Caco-2 (cell line): ENCODE measurements around the gene ZC2HC1C. TPM values are rescaled to one million over a fixed set of nuclear protein-coding genes. Genes with fewer than 3 reads are reported as not detected.

ENCODE experiments used
- BruUV-seq: library from RNA; stranded (reverse); fragments of 400-500 nt; replicated peaks from 2 replicates; lab custom pipeline; 2021; lab: Mats Ljungman, UMichigan
- CTCF ChIA-PET: fragments of 300-600 bp; sonication (Branson Sonifier 250); formaldehyde crosslinking; loops from one replicate; lab custom pipeline; 2022; ENCODE audit warnings: antibody characterized with exemption; lab: Charles Lee
- POLR2A ChIA-PET: fragments of 300-600 bp; sonication (Branson Sonifier 250); formaldehyde crosslinking; loops from one replicate; lab custom pipeline; 2022; ENCODE audit warnings: antibody characterized with exemption; lab: Charles Lee
- DNase-seq, 2 experiments: peaks; one replicate each; pipeline versions ENCODE4 v3.0.0 to v3.0.0-alpha.2; 2020 to 2022
- H3K27me3 ChIP-seq: replicated peaks from 2 replicates; pipeline ENCODE4 v1.6.0; 2011; ENCODE audit warnings: low read length; ENCODE audit not compliant: control insufficient read depth, insufficient read depth
- H3K36me3 ChIP-seq: 2 replicates; pipeline ENCODE4 v1.5.1; 2011; ENCODE audit warnings: low read length; ENCODE audit not compliant: control insufficient read depth, insufficient read depth
- H3K4me1 ChIP-seq: fragments of 250-450 bp; sonication (Bioruptor Pico); 2 replicates; pipeline ENCODE4 v1.5.1; 2020; ENCODE audit warnings: mild to moderate bottlenecking
- H3K4me3 ChIP-seq: 2 replicates; pipeline ENCODE4 v1.5.1; 2011; ENCODE audit warnings: low read depth, mild to moderate bottlenecking, control low read depth, low read length
- H3K9me3 ChIP-seq: fragments of 250-450 bp; sonication (Bioruptor Pico); 2 replicates; pipeline ENCODE4 v1.5.1; 2020; ENCODE audit warnings: mild to moderate bottlenecking, moderate library complexity
- H3K27ac Mint-ChIP-seq: one replicate; pipeline ENCODE4 v1.8.0; 2022; ENCODE audit warnings: mixed read lengths; ENCODE audit not compliant: unreplicated experiment
- H3K27me3 Mint-ChIP-seq: one replicate; pipeline ENCODE4 v1.8.0; 2022; ENCODE audit warnings: mixed read lengths; ENCODE audit not compliant: insufficient read depth, unreplicated experiment
- H3K36me3 Mint-ChIP-seq: one replicate; pipeline ENCODE4 v1.8.0; 2022; ENCODE audit warnings: mild to moderate bottlenecking, mixed read lengths; ENCODE audit not compliant: insufficient read depth, unreplicated experiment
- H3K4me1 Mint-ChIP-seq: one replicate; pipeline ENCODE4 v1.8.0; 2022; ENCODE audit warnings: low read depth, mixed read lengths; ENCODE audit not compliant: unreplicated experiment
- H3K4me3 Mint-ChIP-seq: one replicate; pipeline ENCODE4 v1.8.0; 2022; ENCODE audit warnings: mild to moderate bottlenecking, moderate library complexity, mixed read lengths; ENCODE audit not compliant: unreplicated experiment
- H3K9me3 Mint-ChIP-seq: one replicate; pipeline ENCODE4 v1.8.0; 2022; ENCODE audit warnings: mixed read lengths; ENCODE audit not compliant: unreplicated experiment
- intact Hi-C: fragments of 100-400 bp; cut with micrococcal nuclease; formaldehyde crosslinking; loops from one replicate; pipeline ENCODE4 v1.10.0; 2022; ENCODE audit not compliant: unreplicated experiment
- total RNA-seq: library from RNA; stranded (reverse); gene quantifications from 2 replicates; pipeline ENCODE4 v1.2.3, GENCODE V29; 2022
- TF ChIP-seq, protein P1 (sequence below), 2 experiments: fragments of 200-600 bp in 1 of 2; IDR thresholded peaks; 1 replicate in 1 of 2; 2 replicates in 1 of 2; pipeline versions ENCODE4 v1.5.1 to v1.8.0; 2011 to 2022; ENCODE audit warnings: antibody characterized with exemption in 1 of 2, control low read depth in 1 of 2, inconsistent platforms in 1 of 2, low read depth in 1 of 2, low read length in 1 of 2, mild to moderate bottlenecking in 1 of 2, moderate library complexity in 1 of 2; ENCODE audit not compliant: insufficient read depth in 1 of 2, severe bottlenecking in 1 of 2, unreplicated experiment in 1 of 2

ZC2HC1C gene
- total RNA-seq, 1 experiment from 2014 or later, result 2.5 TPM

GRCh38 chr14:75092698-75093097, 23.3 kb downstream of the ZC2HC1C start:
- H3K4me3 Mint-ChIP-seq, result no peak overlapping the region
- H3K4me1 Mint-ChIP-seq, result no peaks in the 10 kb centered on the region
- Histone ChIP-seq H3K36me3 (peaks cover 2% of the 10 kb centered on the region; the same call in 1 of the 2 replicates), H3K9me3 (no peaks in the 10 kb centered on the region), H3K4me1 (no peaks in the 10 kb centered on the region), H3K27me3 (no peaks in the 10 kb centered on the region), H3K4me3 (no peak overlapping the region)
- H3K36me3 Mint-ChIP-seq, result peaks cover 24% of the 10 kb centered on the region
- ChIA-PET CTCF (no interaction called here), POLR2A (no interaction called here)
- TF ChIP-seq, protein P1, sequence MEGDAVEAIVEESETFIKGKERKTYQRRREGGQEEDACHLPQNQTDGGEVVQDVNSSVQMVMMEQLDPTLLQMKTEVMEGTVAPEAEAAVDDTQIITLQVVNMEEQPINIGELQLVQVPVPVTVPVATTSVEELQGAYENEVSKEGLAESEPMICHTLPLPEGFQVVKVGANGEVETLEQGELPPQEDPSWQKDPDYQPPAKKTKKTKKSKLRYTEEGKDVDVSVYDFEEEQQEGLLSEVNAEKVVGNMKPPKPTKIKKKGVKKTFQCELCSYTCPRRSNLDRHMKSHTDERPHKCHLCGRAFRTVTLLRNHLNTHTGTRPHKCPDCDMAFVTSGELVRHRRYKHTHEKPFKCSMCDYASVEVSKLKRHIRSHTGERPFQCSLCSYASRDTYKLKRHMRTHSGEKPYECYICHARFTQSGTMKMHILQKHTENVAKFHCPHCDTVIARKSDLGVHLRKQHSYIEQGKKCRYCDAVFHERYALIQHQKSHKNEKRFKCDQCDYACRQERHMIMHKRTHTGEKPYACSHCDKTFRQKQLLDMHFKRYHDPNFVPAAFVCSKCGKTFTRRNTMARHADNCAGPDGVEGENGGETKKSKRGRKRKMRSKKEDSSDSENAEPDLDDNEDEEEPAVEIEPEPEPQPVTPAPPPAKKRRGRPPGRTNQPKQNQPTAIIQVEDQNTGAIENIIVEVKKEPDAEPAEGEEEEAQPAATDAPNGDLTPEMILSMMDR (IDR thresholded peaks at IDR 0.05; ENCODE audit: insufficient read depth in 1 of 2, low read depth in 1 of 2, low read length in 1 of 2, severe bottlenecking in 1 of 2, unreplicated experiment in 1 of 2), result no peak
- no peaks in the 10 kb centered on the region for H3K9me3 Mint-ChIP-seq
- intact Hi-C loops, result no loop called here
- DNase-seq, result no peak
- H3K27me3 Mint-ChIP-seq, result no peaks in the 10 kb centered on the region
- H3K27ac Mint-ChIP-seq, result no peak overlapping the region
- no TSS peak for BruUV-seq

DNA sequence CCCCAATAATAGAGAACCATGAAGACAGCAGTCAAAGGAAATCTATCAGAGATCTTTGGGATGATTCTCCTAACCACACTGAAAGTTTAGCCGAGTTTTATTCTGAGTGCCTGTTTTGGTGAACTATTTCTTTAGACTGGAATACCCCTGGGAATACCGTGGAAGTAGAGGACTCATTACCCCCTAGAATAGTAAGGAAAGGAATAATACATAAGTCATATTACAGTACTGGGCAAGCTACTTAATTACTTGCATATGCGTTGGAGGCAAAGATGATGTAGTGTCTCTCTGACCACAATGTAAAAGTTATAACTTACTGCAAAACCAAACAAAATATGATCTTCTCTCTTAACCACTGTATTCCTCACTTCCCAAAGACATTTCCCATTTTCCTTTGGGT, 25.5 kb downstream of the ZC2HC1C start:
- POLR2A ChIA-PET, result interaction anchor here (0.6 kb wide), 1 partner anchor 99 kb away, joined by 7 read pairs; no protein-coding TSS in a partner anchor
- peaks cover 25% of the 10 kb centered on the region for H3K36me3 Mint-ChIP-seq

GRCh38 chr14:75095690-75096089, 26.2 kb downstream of the ZC2HC1C start:
- H3K36me3 Mint-ChIP-seq, result peaks cover 19% of the 10 kb centered on the region
- no TSS peak for BruUV-seq
- Histone ChIP-seq H3K4me3 (no peak overlapping the region), H3K9me3 (no peaks in the 10 kb centered on the region), H3K36me3 (peaks cover 1% of the 10 kb centered on the region), H3K27me3 (no peaks in the 10 kb centered on the region), H3K4me1 (no peaks in the 10 kb centered on the region)
- TF ChIP-seq, protein P1 (IDR thresholded peaks at IDR 0.05; ENCODE audit: insufficient read depth in 1 of 2, low read depth in 1 of 2, low read length in 1 of 2, severe bottlenecking in 1 of 2, unreplicated experiment in 1 of 2), result no peak
- H3K27ac Mint-ChIP-seq, result no peak overlapping the region
- H3K27me3 Mint-ChIP-seq, result no peaks in the 10 kb centered on the region
- POLR2A ChIA-PET, result interaction anchor here (0.5 kb wide), 1 partner anchor 860 kb away, joined by 4 read pairs; no protein-coding TSS in a partner anchor
- DNase-seq, result no peak
- intact Hi-C loops, result no loop called here
- CTCF ChIA-PET, result no interaction called here
- H3K4me3 Mint-ChIP-seq, result no peak overlapping the region
- H3K9me3 Mint-ChIP-seq, result no peaks in the 10 kb centered on the region
- no peaks in the 10 kb centered on the region for H3K4me1 Mint-ChIP-seq

More for the DNA sequence above, 25.5 kb downstream of the ZC2HC1C start:
- Histone ChIP-seq H3K4me1 (no peaks in the 10 kb centered on the region), H3K4me3 (no peak overlapping the region), H3K9me3 (no peaks in the 10 kb centered on the region), H3K36me3 (peaks cover 1% of the 10 kb centered on the region), H3K27me3 (no peaks in the 10 kb centered on the region)
- DNase-seq, result no peak
- intact Hi-C loops, result no loop called here
- TF ChIP-seq, protein P1 (IDR thresholded peaks at IDR 0.05; ENCODE audit: insufficient read depth in 1 of 2, low read depth in 1 of 2, low read length in 1 of 2, severe bottlenecking in 1 of 2, unreplicated experiment in 1 of 2), result no peak
- no TSS peak for BruUV-seq
- H3K27ac Mint-ChIP-seq, result no peak overlapping the region
- H3K9me3 Mint-ChIP-seq, result no peaks in the 10 kb centered on the region
- CTCF ChIA-PET, result no interaction called here
- no peaks in the 10 kb centered on the region for H3K4me1 Mint-ChIP-seq
- no peak overlapping the region for H3K4me3 Mint-ChIP-seq
- no peaks in the 10 kb centered on the region for H3K27me3 Mint-ChIP-seq
